HEK293T (cell line): ENCODE measurements around the gene HOXB3.

Source experiments
- ARNT ChIP-seq: fragments of 450-650 bp; IDR thresholded peaks from 2 replicates; pipeline ENCODE4 v1.6.1; 2017; ENCODE audit warnings: mild to moderate bottlenecking
- BHLHE40 ChIP-seq: fragments of 450-650 bp; IDR thresholded peaks from 2 replicates; pipeline ENCODE4 v1.6.1; 2016; ENCODE audit warnings: mild to moderate bottlenecking, moderate library complexity, borderline replicate concordance
- ELF4 ChIP-seq: fragments of 450-650 bp; IDR thresholded peaks from 2 replicates; pipeline ENCODE4 v1.6.1; 2017; ENCODE audit warnings: antibody characterized with exemption
- FOXA1 ChIP-seq: fragments of 450-650 bp; IDR thresholded peaks from 2 replicates; pipeline ENCODE4 v1.6.1; 2016; ENCODE audit warnings: mild to moderate bottlenecking
- FOXK2 ChIP-seq: fragments of 450-650 bp; IDR thresholded peaks from 2 replicates; pipeline ENCODE4 v1.6.1; 2016; ENCODE audit warnings: mild to moderate bottlenecking
- FOXM1 ChIP-seq: fragments of 450-650 bp; IDR thresholded peaks from 2 replicates; pipeline ENCODE4 v1.6.1; 2017; ENCODE audit warnings: mild to moderate bottlenecking, borderline replicate concordance
- HDGF ChIP-seq: fragments of 450-650 bp; IDR thresholded peaks from 2 replicates; pipeline ENCODE4 v1.6.1; 2017; ENCODE audit warnings: antibody characterized with exemption, borderline replicate concordance
- L3MBTL2 ChIP-seq: fragments of 450-650 bp; conservative IDR thresholded peaks from 2 replicates; pipeline ENCODE4 v1.6.1; 2016; ENCODE audit warnings: mild to moderate bottlenecking
- NFRKB ChIP-seq: fragments of 450-650 bp; IDR thresholded peaks from 2 replicates; pipeline ENCODE4 v1.6.1; 2016; ENCODE audit warnings: mild to moderate bottlenecking, moderate library complexity
- SP1 ChIP-seq: fragments of 450-650 bp; IDR thresholded peaks from 2 replicates; pipeline ENCODE4 v1.6.1; 2017
- SUZ12 ChIP-seq: fragments of 450-650 bp; IDR thresholded peaks from 2 replicates; pipeline ENCODE4 v1.6.1; 2016; ENCODE audit warnings: mild to moderate bottlenecking
- TARDBP ChIP-seq: fragments of 450-650 bp; IDR thresholded peaks from 2 replicates; pipeline ENCODE4 v1.6.1; 2016
- ZNF384 ChIP-seq: fragments of 450-650 bp; IDR thresholded peaks from 2 replicates; pipeline ENCODE4 v1.6.1; 2016
- TF ChIP-seq, protein P1 (sequence below): fragments of 450-650 bp; IDR thresholded peaks from 2 replicates; pipeline ENCODE4 v1.6.1; 2016

GRCh38 chr17:48606892-48607614 is 17.0 kb upstream of the HOXB3 start:
- TF ChIP-seq, protein P1, sequence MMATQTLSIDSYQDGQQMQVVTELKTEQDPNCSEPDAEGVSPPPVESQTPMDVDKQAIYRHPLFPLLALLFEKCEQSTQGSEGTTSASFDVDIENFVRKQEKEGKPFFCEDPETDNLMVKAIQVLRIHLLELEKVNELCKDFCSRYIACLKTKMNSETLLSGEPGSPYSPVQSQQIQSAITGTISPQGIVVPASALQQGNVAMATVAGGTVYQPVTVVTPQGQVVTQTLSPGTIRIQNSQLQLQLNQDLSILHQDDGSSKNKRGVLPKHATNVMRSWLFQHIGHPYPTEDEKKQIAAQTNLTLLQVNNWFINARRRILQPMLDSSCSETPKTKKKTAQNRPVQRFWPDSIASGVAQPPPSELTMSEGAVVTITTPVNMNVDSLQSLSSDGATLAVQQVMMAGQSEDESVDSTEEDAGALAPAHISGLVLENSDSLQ: no peak
- TF ChIP-seq FOXA1 (no peak), TARDBP (no peak), SUZ12 (no peak), L3MBTL2 (no peak), SP1 (no peak), FOXM1 (no peak), ZNF384 (no peak), BHLHE40 (no peak), ELF4 (no peak), FOXK2 (no peak), ARNT (no peak), HDGF (no peak), NFRKB (no peak)
